H1 (cell line): ENCODE measurements around the gene NFAT5. TPM values are rescaled to one million over a fixed set of nuclear protein-coding genes. Genes with fewer than 3 reads are reported as not detected.

Experiments
- CTCF ChIA-PET: fragments of 300-600 bp; sonication (Branson Sonifier 250); formaldehyde crosslinking; loops from one replicate; lab custom pipeline; 2021; ENCODE audit not compliant: partially characterized antibody; lab: Charles Lee
- POLR2A ChIA-PET: fragments of 300-600 bp; sonication (Branson Sonifier 250); formaldehyde crosslinking; loops from one replicate; lab custom pipeline; 2021; ENCODE audit warnings: inconsistent platforms; ENCODE audit not compliant: partially characterized antibody; lab: Charles Lee
- DNase-seq, 2 experiments: peaks; one replicate each; pipeline versions ENCODE4 v3.0.0 to v3.0.0-alpha.2; 2010 to 2022; ENCODE audit warnings: low spot score in 2 of 2, low read depth in 1 of 2, mixed read lengths in 1 of 2
- FAIRE-seq: peaks from 2 replicates; lab custom pipeline; 2011; peaks lifted over from hg19 to GRCh38; lab: Jason Lieb, UNC
- H2AFZ ChIP-seq: 2 replicates; pipeline ENCODE4 v1.8.1; 2012; ENCODE audit warnings: low read length, inconsistent platforms
- H2AK5ac ChIP-seq: 2 replicates; pipeline ENCODE4 v1.6.1; 2013; ENCODE audit warnings: low read depth, low read length
- H2BK120ac ChIP-seq: replicated peaks from 2 replicates; pipeline ENCODE3; 2013; ENCODE audit warnings: low read depth, low read length, inconsistent platforms
- H2BK12ac ChIP-seq: 2 replicates; pipeline ENCODE4 v1.6.1; 2013; ENCODE audit warnings: low read depth, low read length
- H2BK15ac ChIP-seq: 2 replicates; pipeline ENCODE4 v1.6.1; 2013; ENCODE audit warnings: low read length
- H2BK20ac ChIP-seq: 2 replicates; pipeline ENCODE4 v1.6.1; 2013; ENCODE audit warnings: low read length
- H2BK5ac ChIP-seq: 2 replicates; pipeline ENCODE4 v1.6.1; 2013; ENCODE audit warnings: low read depth, low read length
- H3K14ac ChIP-seq: 2 replicates; pipeline ENCODE4 v1.6.1; 2013; ENCODE audit warnings: inconsistent platforms; ENCODE audit not compliant: insufficient read length
- H3K18ac ChIP-seq: 2 replicates; pipeline ENCODE4 v1.6.1; 2013; ENCODE audit warnings: low read length; ENCODE audit errors: extremely low read depth
- H3K23ac ChIP-seq: 2 replicates; pipeline ENCODE4 v1.6.1; 2013; ENCODE audit warnings: inconsistent platforms; ENCODE audit not compliant: insufficient read length
- H3K23me2 ChIP-seq: 2 replicates; pipeline ENCODE4 v1.6.1; 2013; ENCODE audit warnings: low read depth, low read length
- H3K27ac ChIP-seq: 2 replicates; pipeline ENCODE4 v1.6.1; 2011; ENCODE audit warnings: low read depth, low read length, inconsistent platforms
- H3K27me3 ChIP-seq, 4 experiments: replicated peaks in 1 of 4; 1 replicate in 1 of 4; 2 replicates in 3 of 4; pipeline versions ENCODE4 v1.6.1 to v1.8.1; 2011 to 2013; ENCODE audit warnings: low read length in 3 of 4, mild to moderate bottlenecking in 3 of 4, inconsistent platforms in 2 of 4, mixed read lengths in 2 of 4, moderate library complexity in 1 of 4; ENCODE audit not compliant: control insufficient read depth in 3 of 4, insufficient read depth in 3 of 4; ENCODE audit errors: extremely low read depth in 1 of 4
- H3K36me3 ChIP-seq, 4 experiments: 2 replicates each; pipeline versions ENCODE4 v1.6.1 to v1.8.1; 2011 to 2013; ENCODE audit warnings: mild to moderate bottlenecking in 4 of 4, low read length in 3 of 4, moderate library complexity in 2 of 4, control low read depth in 1 of 4, inconsistent platforms in 1 of 4; ENCODE audit not compliant: insufficient read depth in 4 of 4, control insufficient read depth in 2 of 4
- H3K4ac ChIP-seq: replicated peaks from 2 replicates; pipeline ENCODE3; 2013; ENCODE audit warnings: low read length, low read depth, mixed read lengths, inconsistent platforms; ENCODE audit not compliant: insufficient read length
- H3K4me1 ChIP-seq, 4 experiments: replicated peaks in 1 of 4; 1 replicate in 1 of 4; 2 replicates in 3 of 4; pipeline versions ENCODE4 v1.6.1 to v1.8.1; 2011 to 2013; ENCODE audit warnings: low read length in 3 of 4, inconsistent platforms in 2 of 4, mixed read lengths in 1 of 4; ENCODE audit not compliant: insufficient read depth in 4 of 4, control insufficient read depth in 3 of 4
- H3K4me2 ChIP-seq, 2 experiments: 2 replicates each; pipeline versions ENCODE4 v1.6.1 to v1.8.1; 2011 to 2013; ENCODE audit warnings: low read depth in 2 of 2, low read length in 2 of 2, control low read depth in 1 of 2, inconsistent platforms in 1 of 2, mild to moderate bottlenecking in 1 of 2; ENCODE audit not compliant: insufficient read depth in 1 of 2
- H3K4me3 ChIP-seq, 4 experiments: fragments of 200-600, 300-600 bp in 1 of 4; sonication (generic), shearing (Covaris generic), sonication (Bioruptor Twin) in 1 of 4; 2 replicates each; pipeline versions ENCODE4 v1.5.1 to v1.8.1; 2011 to 2016; ENCODE audit warnings: low read length in 4 of 4, low read depth in 3 of 4, control low read depth in 2 of 4, inconsistent platforms in 2 of 4, mild to moderate bottlenecking in 2 of 4, mixed read lengths in 1 of 4, moderate library complexity in 1 of 4; ENCODE audit not compliant: insufficient read depth in 2 of 4; ENCODE audit errors: extremely low read depth in 1 of 4
- H3K56ac ChIP-seq: replicated peaks from 2 replicates; pipeline ENCODE3; 2013; ENCODE audit warnings: low read depth, mild to moderate bottlenecking, mixed read lengths, low read length, inconsistent platforms; ENCODE audit not compliant: insufficient read length
- H3K79me1 ChIP-seq: 2 replicates; pipeline ENCODE4 v1.6.1; 2013; ENCODE audit warnings: low read depth, low read length, control low read depth
- H3K79me2 ChIP-seq, 2 experiments: 2 replicates each; pipeline versions ENCODE4 v1.6.1 to v1.8.1; 2012 to 2013; ENCODE audit warnings: low read length in 2 of 2, mild to moderate bottlenecking in 2 of 2, inconsistent platforms in 1 of 2; ENCODE audit not compliant: insufficient read depth in 2 of 2, control insufficient read depth in 1 of 2
- H3K9ac ChIP-seq, 4 experiments: replicated peaks in 1 of 4; 1 replicate in 1 of 4; 2 replicates in 3 of 4; pipeline versions ENCODE4 v1.6.1 to v1.8.1; 2011 to 2013; ENCODE audit warnings: low read depth in 3 of 4, low read length in 3 of 4, control low read depth in 2 of 4, mild to moderate bottlenecking in 2 of 4, moderate library complexity in 2 of 4, inconsistent platforms in 1 of 4; ENCODE audit errors: extremely low read depth in 1 of 4
- H3K9me3 ChIP-seq, 2 experiments: 2 replicates each; pipeline versions ENCODE4 v1.6.1 to v1.8.1; 2012 to 2013; ENCODE audit warnings: mild to moderate bottlenecking in 2 of 2, moderate library complexity in 2 of 2, control low read depth in 1 of 2, inconsistent platforms in 1 of 2, low read depth in 1 of 2, low read length in 1 of 2, mixed read lengths in 1 of 2; ENCODE audit not compliant: insufficient read depth in 2 of 2
- H4K20me1 ChIP-seq, 2 experiments: replicated peaks in 1 of 2; 2 replicates each; pipeline versions ENCODE3 to v1.8.1; 2011 to 2013; ENCODE audit warnings: inconsistent platforms in 2 of 2, low read length in 2 of 2, mild to moderate bottlenecking in 1 of 2; ENCODE audit not compliant: insufficient read depth in 2 of 2, control insufficient read depth in 1 of 2
- H4K5ac ChIP-seq: 2 replicates; pipeline ENCODE4 v1.6.1; 2013; ENCODE audit warnings: low read length, low read depth, mixed read lengths, inconsistent platforms; ENCODE audit not compliant: insufficient read length
- H4K8ac ChIP-seq: 2 replicates; pipeline ENCODE4 v1.8.0; 2013; ENCODE audit warnings: mild to moderate bottlenecking, moderate library complexity, low read length, inconsistent platforms; ENCODE audit not compliant: insufficient read depth; ENCODE audit errors: extremely low read depth
- H4K91ac ChIP-seq: replicated peaks from 2 replicates; pipeline ENCODE3; 2013; ENCODE audit warnings: low read length, mixed read lengths, inconsistent platforms; ENCODE audit not compliant: insufficient read length
- BCL11A ChIP-seq, 2 experiments: IDR thresholded peaks; one replicate each; pipeline ENCODE4 v1.6.1; 2011; ENCODE audit warnings: low read depth in 2 of 2, low read length in 2 of 2, mild to moderate bottlenecking in 2 of 2
- CBX8 ChIP-seq: fragments of 300-800, 300-1000 bp; sonication (generic); IDR thresholded peaks from 2 replicates; pipeline ENCODE4 v1.7.1; 2016; ENCODE audit warnings: low read depth, low read length, borderline replicate concordance
- MAX ChIP-seq: IDR thresholded peaks from 2 replicates; pipeline ENCODE4 v1.6.1; 2012; ENCODE audit warnings: inconsistent platforms
- POLR2AphosphoS5 ChIP-seq: IDR thresholded peaks from 2 replicates; pipeline ENCODE4 v1.6.1; 2011; ENCODE audit warnings: low read depth, low read length
- RAD21 ChIP-seq, 2 experiments: IDR thresholded peaks in 1 of 2; conservative IDR thresholded peaks in 1 of 2; 2 replicates each; pipeline ENCODE4 v1.6.1; 2011; ENCODE audit warnings: low read depth in 2 of 2, low read length in 2 of 2, improper control_type of control experiment in 1 of 2, inconsistent platforms in 1 of 2, mild to moderate bottlenecking in 1 of 2, moderate library complexity in 1 of 2
- SIN3A ChIP-seq, 2 experiments: IDR thresholded peaks in 1 of 2; conservative IDR thresholded peaks in 1 of 2; 2 replicates each; pipeline ENCODE4 v1.6.1; 2011 to 2012; ENCODE audit warnings: low read length in 2 of 2, improper control_type of control experiment in 1 of 2, low read depth in 1 of 2, mild to moderate bottlenecking in 1 of 2
- TCF12 ChIP-seq: IDR thresholded peaks from 2 replicates; pipeline ENCODE4 v1.6.1; 2011; ENCODE audit warnings: low read depth, mild to moderate bottlenecking, low read length
- WGBS, 2 experiments: shearing (Covaris generic) in 1 of 2; methylation state at CpG; one replicate each; pipeline versions ENCODE4 v1.1.6 to v1.1.7; 2013 to 2015; ENCODE audit warnings: low lambda C conversion rate in 2 of 2, mixed read lengths in 2 of 2, inconsistent platforms in 1 of 2, low coverage in 1 of 2, missing lambda C conversion rate in 1 of 2; ENCODE audit not compliant: insufficient replicate concordance in 2 of 2, insufficient coverage in 1 of 2, insufficient read length in 1 of 2; ENCODE audit errors: extremely low coverage in 1 of 2, missing lambda C conversion rate in 1 of 2; 5-methylcytosine and 5-hydroxymethylcytosine counted together
- polyA plus RNA-seq, 7 experiments: library from polyadenylated mRNA; depleted of rRNA in 3 of 7; stranded (reverse) in 5 of 7; unstranded in 2 of 7; fragments of >200 nt in 5 of 7; fragments of 200-250 nt in 2 of 7; gene quantifications; 1 replicate in 5 of 7; 2 replicates in 1 of 7; 4 replicates in 1 of 7; pipeline versions ENCODE4 v1.2.1 to v1.2.3, GENCODE V29; 2011 to 2013; ENCODE audit warnings: missing spikeins in 2 of 7, mixed read lengths in 2 of 7
- total RNA-seq: library from RNA; stranded (reverse); fragmentation: NEBNext Ultra II Directional; extraction: Animal tissue kit (Norgen Biotek cat#: 25700); gene quantifications from 2 replicates; pipeline ENCODE4 v1.2.1, GENCODE V29; 2021

The NFAT5 gene
- total and polyA plus RNA-seq, 2 of the 8 experiments (the other 6 are each of a cell fraction or from before 2014, with no cell fraction given) = 8.9 to 29.0 TPM

- no peak overlapping the region for H3K14ac ChIP-seq
- CTCF ChIA-PET = interaction anchor here (1.9 to 2.2 kb wide), 2 partner anchors 10 to 35 kb away, joined by 7 to 16 read pairs; partner anchors contain the start of gene NOB1
- H3K9me3 ChIP-seq = no peaks in the 10 kb centered on the region
- 94% methylated on average over 35 of the region's 35 CpGs; no CpG with 5 or more reads in 1 of the 2 experiments for WGBS, 2 experiments
- no peak overlapping the region for H2AFZ ChIP-seq
- peaks cover 0 to 27% of the 10 kb centered on the region in 2 experiments for H4K20me1 ChIP-seq
- H2BK5ac ChIP-seq = no peak overlapping the region
- no peaks in the 10 kb centered on the region for H3K23me2 ChIP-seq
- H3K23ac ChIP-seq = no peak overlapping the region
- H3K36me3 ChIP-seq = peaks cover 60 to 88% (median 79%) of the 10 kb centered on the region in 4 experiments
- no peak overlapping the region for H3K18ac ChIP-seq
- no peak for DNase-seq
- no peak overlapping the region for H2BK120ac ChIP-seq
- TF ChIP-seq RAD21 (IDR thresholded peaks at IDR 0.05 in 1 of 2, conservative IDR thresholded peaks at IDR 0.05 in 1 of 2; ENCODE audit: low read depth in 2 of 2, low read length in 2 of 2) (no peak), CBX8 (no peak), POLR2AphosphoS5 (0 out of 2 replicates have a peak, but pooled peaks have one; percentile 14), MAX (no peak), SIN3A (conservative IDR thresholded peaks at IDR 0.05 in 1 of 2, IDR thresholded peaks at IDR 0.05 in 1 of 2; ENCODE audit: low read depth in 1 of 2, low read length in 2 of 2) (no peak), BCL11A (IDR thresholded peaks at IDR 0.05; ENCODE audit: low read depth in 2 of 2, low read length in 2 of 2) (no peak), TCF12 (no peak)
- no peak overlapping the region for H4K91ac ChIP-seq
- no peak overlapping the region for H2AK5ac ChIP-seq
- H3K4ac ChIP-seq = no peak overlapping the region
- no peak overlapping the region for H4K8ac ChIP-seq
- H3K9ac ChIP-seq = no peak overlapping the region
- no peaks in the 10 kb centered on the region for H3K27me3 ChIP-seq
- no peak overlapping the region for H3K27ac ChIP-seq
- no peak for FAIRE-seq
- H3K79me2 ChIP-seq = peaks cover 0 to 4% of the 10 kb centered on the region in 2 experiments; a peak in 1 of 4 replicates
- no peak overlapping the region for H4K5ac ChIP-seq
- POLR2A ChIA-PET = interaction anchor here (3.2 kb wide), 1 partner anchor 10 kb away, joined by 11 read pairs; the partner anchor contains the start of gene NOB1
- H3K56ac ChIP-seq = no peak overlapping the region
- H3K4me1 ChIP-seq = no peaks in the 10 kb centered on the region
- H3K79me1 ChIP-seq = peaks cover 10% of the 10 kb centered on the region
- no peak overlapping the region for H3K4me2 ChIP-seq
- no peak overlapping the region for H2BK15ac ChIP-seq
- H2BK20ac ChIP-seq = no peak overlapping the region
- H3K4me3 ChIP-seq = no peak overlapping the region
- H2BK12ac ChIP-seq = no peak overlapping the region
Measured at GRCh38 chr16:69744363-69745231, 178.8 kb downstream of the NFAT5 start.
